Hindlimb muscle (tissue), 1 donor: ENCODE measurements around the gene CLEC20A. TPM values are rescaled to one million over a fixed set of nuclear protein-coding genes. Genes with fewer than 3 reads are reported as not detected.

Source experiments
- DNase-seq: peaks from one replicate; pipeline ENCODE4 v3.0.0-alpha.2; 2013
- polyA plus RNA-seq: library from polyadenylated mRNA; unstranded; fragments of 120-200 nt; gene quantifications from one replicate; pipeline ENCODE4 v1.2.1, GENCODE V29; 2013; ENCODE audit not compliant: insufficient read length

CLEC20A gene
- polyA plus RNA-seq, 1 donor, result not detected

GRCh38 chr1:178467837-178468236 lies 28.9 kb downstream of the CLEC20A start:
- DNase-seq, result no peak

GRCh38 chr1:178465011-178465410 lies 31.8 kb downstream of the CLEC20A start:
- DNase-seq, result no peak

GRCh38 chr1:178464566-178464965 lies 32.2 kb downstream of the CLEC20A start:
- no peak for DNase-seq

GRCh38 chr1:178464141-178464540 lies 32.6 kb downstream of the CLEC20A start:
- no peak for DNase-seq

- no peak for DNase-seq
Measured at GRCh38 chr1:178461701-178462100, 35.1 kb downstream of the CLEC20A start.

GRCh38 chr1:178461104-178461503 lies 35.7 kb downstream of the CLEC20A start:
- no peak for DNase-seq

- no peak for DNase-seq
Measured at GRCh38 chr1:178458203-178458602, 38.6 kb downstream of the CLEC20A start.

- no peak for DNase-seq
Measured at GRCh38 chr1:178457651-178458050, 39.1 kb downstream of the CLEC20A start.

- DNase-seq, result no peak
Measured at GRCh38 chr1:178456472-178456871, 40.3 kb downstream of the CLEC20A start.

GRCh38 chr1:178452013-178452412 lies 44.8 kb downstream of the CLEC20A start:
- DNase-seq, result no peak

- no peak for DNase-seq
Measured at GRCh38 chr1:178451529-178451928, 45.2 kb downstream of the CLEC20A start.

- DNase-seq, result no peak
Measured at GRCh38 chr1:178450871-178451270, 45.9 kb downstream of the CLEC20A start.

GRCh38 chr1:178442925-178443324 lies 53.8 kb downstream of the CLEC20A start:
- DNase-seq, result no peak

GRCh38 chr1:178438432-178438831 lies 58.3 kb downstream of the CLEC20A start:
- DNase-seq, result no peak

- no peak for DNase-seq
Measured at GRCh38 chr1:178436899-178437298, 59.9 kb downstream of the CLEC20A start.

- no peak for DNase-seq
Measured at GRCh38 chr1:178434899-178435435, 61.8 kb downstream of the CLEC20A start.

- no peak for DNase-seq
Measured at GRCh38 chr1:178434360-178434759, 62.4 kb downstream of the CLEC20A start.

Other genes with a start within 250 kb of the CLEC20A start
- gene TEX35, start 16.1 kb upstream of the CLEC20A start, polyA plus RNA-seq, result 0.10 TPM
- 41.1 TPM for gene RALGPS2, start 228.3 kb upstream of the CLEC20A start, polyA plus RNA-seq